SH-SY5Y (cell line): ENCODE results near the gene SARDH.

ENCODE experiments used
- GATA2 ChIP-seq: IDR thresholded peaks from 2 replicates; pipeline ENCODE4 v1.6.1; 2011; ENCODE audit warnings: mild to moderate bottlenecking, low read depth, low read length
- GATA3 ChIP-seq: IDR thresholded peaks from 2 replicates; pipeline ENCODE4 v1.6.1; 2011; ENCODE audit warnings: low read depth, mild to moderate bottlenecking, low read length, moderate library complexity

SARDH gene

DNA sequence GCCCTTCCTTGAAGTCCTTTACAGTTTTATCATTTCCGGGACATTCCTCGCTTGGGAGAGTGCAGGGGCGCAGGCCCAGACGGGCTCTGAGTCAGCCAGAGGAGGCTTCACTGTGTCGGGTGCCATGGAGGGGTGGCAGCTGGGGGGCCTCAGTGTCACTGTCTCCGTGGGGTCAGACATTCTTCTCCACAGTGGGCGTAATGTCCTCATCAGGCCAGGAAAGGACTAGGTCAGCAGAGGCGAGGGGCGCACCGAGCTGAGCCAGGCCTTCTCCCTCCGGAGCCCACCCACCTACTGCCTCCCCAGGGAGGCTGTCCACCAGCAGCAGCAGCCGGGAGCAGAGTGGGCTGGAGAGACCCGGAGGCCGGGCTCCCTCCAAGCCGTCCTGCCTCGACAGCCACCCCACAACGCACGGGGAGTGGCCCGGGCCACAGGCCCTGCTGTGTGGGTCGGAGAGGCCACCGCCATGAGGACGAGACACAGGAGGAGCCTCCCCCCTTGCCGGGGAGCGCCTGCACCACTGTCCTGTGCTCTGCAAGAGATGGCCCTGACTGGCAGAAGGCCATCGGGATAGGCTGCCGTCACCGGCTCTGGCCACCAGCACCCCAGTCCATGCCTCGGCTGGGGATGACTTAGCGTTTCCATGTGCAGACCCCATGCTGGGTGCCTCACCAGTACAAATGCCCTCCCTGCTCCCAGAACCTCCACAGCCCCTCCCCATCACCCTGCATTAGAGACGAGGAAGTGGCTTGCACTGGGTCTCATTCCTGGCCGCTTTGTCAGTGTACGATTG is 26.5 kb downstream of the SARDH start:
- TF ChIP-seq GATA2 (no peak), GATA3 (no peak)

DNA sequence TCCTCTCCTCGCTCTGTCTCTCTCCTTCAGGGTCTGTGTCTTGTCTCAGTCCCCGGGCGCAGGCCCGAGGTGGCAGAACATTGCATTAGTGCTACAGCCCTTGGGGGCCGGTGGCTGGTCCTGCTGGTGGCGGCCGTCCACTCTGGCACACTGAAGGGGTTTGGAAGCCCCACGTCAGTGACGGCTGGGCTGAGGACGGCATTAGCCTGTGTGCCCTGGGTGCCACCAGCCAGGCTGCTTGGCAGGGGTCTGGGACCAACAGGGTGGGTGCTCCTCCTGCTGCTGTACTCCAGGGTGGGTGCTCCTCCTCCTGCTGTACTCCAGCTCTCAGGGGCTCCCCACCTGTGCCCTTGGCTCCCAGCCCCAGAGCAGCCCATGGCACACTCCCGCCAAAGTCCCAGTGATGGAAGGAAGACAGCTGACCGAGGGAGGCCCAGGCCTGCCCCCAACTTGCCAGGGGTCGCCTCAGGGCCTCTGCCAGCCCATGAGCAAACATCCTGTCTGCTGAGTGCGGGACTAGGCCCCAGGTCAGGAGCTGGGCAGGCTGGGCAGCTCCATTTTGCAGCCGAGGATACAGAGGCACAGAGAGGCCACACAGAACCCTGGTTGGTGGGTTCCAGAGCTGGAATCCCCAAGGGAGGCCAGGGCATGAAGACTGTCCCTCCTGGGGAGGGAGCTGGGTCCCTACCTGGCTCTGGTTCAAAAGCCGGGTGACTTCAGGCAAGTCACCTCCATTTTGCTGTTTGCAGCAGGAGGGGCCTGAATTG is 27.3 kb downstream of the SARDH start:
- no peak for TF ChIP-seq GATA3
- no peak for TF ChIP-seq GATA2

DNA sequence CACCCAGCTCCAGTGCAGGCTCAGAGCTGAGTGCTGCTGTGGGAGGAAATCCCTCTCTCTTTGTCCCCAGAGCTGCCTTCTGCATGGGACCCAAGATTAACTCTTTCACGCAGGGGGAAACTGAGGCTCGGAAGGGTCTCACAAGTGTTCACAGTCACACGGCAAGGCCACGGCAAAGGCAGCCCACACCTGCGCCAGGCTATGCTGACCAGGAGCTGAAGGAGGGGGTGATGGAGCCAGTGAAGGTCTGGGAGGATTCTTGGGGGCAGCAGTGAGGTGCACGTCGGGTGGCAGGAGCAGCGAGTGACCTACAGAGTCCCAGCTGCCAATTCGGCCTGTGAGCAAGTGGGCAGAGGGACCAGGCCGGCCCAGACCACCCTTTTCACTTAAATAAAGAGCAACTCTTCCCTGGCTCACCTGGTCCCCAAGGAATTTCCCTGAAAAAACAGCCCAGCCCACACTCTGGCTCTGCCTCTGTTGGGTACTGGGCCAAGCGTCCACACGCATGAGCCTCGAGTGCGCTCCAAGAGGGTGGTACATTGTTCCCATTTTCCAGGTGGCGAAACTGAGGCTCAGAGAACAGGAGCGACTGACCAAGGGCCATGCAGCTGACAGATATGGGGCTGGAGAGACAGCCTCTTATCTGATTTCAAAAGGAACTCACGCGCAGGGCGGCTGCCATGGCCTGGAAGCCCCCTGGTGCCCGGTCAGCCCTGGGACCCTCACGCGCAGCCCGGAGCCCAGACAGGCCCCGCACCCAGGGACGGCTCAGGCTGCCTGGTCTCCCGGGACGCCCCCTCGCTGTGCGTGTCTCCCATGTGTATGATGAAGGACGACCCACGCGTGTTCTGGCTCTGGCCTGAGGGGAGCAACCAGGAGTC is 28.2 kb downstream of the SARDH start:
- no peak for TF ChIP-seq GATA2
- TF ChIP-seq GATA3, result no peak

DNA sequence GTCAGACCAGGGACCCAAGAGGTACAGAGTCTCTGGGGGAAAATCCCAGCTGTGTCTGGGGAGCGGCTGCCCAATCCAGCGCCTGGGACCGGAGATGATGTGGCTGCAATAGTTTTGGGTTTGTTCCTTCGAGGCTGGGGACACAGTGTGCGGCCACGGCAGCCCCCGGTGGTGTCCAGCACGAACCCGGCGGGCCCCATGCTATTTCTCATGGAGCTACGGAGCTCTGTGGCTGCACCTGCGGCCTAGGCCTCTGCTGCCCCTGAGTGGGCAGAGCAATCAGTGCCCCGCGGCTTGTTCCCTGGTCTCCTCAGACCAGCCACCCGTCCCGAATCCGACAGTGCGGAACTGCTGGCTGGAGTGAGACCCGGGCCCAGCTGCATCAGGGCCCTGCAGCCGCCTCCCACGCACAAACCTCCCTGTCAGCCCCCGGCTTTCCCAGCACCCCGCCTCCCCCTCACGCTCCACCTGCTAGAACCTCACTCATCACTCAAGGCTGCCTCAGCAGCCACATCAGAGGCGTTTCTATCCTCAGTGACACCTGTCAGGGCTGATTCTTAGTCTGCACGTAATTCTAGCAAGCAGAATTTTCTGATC is 29.0 kb downstream of the SARDH start:
- TF ChIP-seq GATA3 (no peak), GATA2 (no peak)

DNA sequence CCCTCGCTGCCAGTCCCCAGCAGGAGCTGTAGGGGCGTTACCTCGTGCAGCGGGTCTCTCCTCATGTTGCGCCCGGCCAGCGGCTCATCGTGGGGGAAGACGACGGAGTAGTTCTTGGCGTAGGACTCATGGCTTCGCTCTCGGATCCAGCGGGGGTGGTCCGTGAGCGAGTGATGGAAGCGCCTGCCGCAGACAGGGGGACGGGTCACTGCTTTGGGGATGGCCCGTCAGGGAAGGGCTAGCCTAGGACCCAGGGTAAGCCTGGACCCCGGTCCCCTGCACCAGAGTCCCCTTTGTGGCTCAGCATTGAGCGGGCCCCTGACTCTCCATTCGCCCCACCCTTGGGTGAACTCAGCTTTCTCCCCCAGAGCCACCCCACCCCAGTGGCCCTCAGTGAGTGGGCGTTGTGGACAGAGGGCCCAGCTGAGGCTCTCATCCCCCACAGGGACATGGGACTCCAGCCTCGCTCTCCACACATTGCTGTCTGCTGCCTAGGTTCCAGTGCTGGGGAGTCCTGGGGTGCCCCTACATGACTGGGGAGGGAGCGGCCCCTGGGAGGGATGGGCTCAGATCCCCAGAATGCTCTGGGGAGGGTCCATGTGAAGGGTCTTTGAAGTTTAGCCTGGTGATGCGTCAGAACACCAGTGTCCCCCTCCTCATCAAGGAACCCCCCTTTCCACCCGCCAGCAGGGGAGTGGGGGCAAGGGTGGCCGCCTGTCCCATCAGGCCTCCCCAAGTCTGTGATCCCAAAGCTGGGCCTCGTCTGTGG is 29.7 kb downstream of the SARDH start:
- no peak for TF ChIP-seq GATA3
- TF ChIP-seq GATA2, result no peak

DNA sequence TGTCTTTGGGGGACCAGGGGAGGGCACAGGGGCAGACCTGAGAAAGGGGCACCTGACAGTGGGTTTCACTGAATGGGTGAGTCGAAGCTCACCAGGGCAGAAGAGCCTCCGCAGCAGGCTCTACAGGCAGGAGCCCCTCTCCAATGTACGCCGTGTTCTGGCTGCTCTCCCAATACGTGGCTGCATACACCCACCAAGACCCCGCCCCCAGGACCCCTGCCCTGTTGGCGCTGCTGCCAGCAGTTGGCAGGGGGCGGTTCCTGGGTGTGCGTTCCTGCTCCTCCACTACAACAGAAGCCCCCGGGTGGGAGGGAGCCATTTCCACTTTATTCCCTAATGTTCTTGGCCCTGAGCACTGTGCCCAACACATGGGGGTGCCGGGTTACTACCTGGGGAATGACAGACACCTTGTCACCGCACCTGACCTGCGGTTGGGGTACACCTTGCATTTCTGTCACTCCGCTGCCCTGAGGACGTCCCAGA is 30.3 kb downstream of the SARDH start:
- TF ChIP-seq GATA2, result no peak
- no peak for TF ChIP-seq GATA3

DNA sequence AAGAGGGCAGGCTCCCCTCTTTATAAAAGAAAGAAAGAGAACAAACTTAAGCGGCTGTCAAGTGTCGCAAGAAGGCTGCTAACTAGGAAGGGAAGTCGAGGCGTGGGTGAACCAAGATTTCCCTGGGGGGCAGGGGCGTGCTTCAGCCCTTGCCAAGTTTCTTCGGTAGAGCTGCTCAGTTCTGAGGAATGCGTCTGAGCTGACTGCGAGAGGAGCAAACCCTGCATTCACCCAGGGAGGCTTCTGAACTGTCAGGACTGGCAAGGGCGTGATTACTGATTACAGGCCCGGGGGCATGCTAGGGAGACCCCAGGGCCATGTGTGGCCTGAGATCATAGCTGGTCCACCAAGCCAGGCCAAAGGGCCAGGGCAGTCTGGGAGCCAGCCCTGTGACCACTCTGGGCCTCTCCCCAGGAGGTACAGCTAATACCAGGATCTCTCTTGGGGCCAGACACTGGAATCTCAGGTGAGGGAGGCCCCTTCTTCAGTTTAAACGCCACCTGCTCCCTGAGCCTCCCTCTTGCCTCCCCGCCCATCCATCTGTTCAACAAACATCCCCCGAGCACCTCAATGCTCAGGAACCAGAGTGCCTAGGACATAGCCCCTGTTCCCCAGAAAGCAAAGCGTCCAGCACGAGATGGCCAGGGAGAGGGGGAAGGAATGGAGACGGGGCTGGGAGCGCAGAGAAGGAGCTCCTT is 30.9 kb downstream of the SARDH start:
- no peak for TF ChIP-seq GATA3
- no peak for TF ChIP-seq GATA2

DNA sequence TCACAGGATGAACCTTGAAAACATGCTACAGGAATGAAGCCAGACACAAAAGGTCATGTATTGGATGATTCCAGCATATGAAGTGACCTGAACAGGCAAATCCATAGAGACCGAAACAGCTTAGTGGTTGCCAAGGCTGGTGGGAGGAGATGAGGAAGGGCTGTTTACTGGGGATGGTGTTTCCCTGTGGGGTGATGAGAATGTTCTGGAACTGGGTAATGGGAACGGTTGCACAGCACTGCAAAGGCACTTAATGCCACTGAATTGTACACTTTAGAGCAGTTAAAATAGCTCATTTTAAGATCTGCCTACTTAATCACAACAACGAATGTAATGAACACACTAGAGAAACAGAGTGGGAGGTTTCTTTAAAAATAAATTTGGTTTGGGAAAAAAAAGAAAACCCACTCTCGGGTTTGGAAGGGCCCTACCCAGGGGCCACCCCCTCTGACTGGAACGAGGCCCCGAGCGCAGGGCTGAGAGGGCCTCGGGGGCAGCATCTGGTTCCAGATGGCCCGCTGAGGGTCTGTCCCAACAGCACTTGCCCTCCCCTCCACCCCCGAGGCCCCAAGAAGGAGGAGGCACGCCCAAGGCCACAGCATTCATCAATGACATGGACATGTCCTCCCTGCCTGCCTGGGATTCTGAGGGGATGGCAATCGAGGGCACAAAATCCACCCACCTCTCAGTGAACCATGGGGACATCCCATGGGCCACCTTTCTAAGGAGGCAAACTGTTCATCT is 31.7 kb downstream of the SARDH start:
- TF ChIP-seq GATA2, result no peak
- no peak for TF ChIP-seq GATA3

DNA sequence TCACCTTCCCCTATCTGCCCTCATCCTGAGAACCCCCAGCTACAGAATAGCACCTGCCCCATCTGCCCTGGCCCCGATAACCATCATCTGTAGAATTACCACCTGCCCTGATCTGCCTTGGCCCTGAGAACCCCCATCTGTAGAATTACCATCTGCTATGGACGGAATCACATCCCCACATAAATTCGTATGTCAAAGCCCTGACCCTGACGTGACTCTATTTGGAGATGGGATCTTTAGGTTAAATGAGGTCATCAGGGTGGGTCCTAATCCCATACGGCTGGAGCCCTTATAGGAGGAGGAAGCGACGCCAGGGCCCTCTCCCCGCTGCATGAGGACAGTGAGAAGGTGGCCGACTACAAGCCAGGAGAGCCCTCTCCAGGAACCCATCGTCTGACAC is 32.6 kb downstream of the SARDH start:
- TF ChIP-seq GATA2 (no peak), GATA3 (no peak)

DNA sequence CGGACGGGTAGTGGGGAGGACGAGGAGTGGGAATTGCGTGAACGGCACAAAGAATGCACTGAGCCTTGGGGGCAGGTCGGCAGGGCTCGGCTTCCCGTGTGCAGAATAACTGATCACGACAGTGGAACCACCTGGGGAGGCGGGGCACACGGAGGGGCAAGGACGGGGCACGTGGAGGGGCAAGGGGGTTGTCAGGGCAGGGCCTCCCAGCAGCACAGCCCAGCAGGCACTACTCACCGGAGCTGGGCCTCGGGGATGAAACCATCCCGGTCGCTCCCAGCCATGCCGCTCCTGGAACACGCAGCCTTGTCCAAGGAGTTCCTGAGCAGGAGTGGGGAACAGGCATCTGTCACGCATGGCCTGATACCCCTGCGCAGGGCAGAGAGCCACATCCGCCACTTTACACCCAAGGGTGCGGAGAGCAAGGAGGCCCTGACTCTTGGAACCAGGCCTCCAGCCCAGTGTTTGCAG is 33.4 kb downstream of the SARDH start:
- no peak for TF ChIP-seq GATA3
- no peak for TF ChIP-seq GATA2

DNA sequence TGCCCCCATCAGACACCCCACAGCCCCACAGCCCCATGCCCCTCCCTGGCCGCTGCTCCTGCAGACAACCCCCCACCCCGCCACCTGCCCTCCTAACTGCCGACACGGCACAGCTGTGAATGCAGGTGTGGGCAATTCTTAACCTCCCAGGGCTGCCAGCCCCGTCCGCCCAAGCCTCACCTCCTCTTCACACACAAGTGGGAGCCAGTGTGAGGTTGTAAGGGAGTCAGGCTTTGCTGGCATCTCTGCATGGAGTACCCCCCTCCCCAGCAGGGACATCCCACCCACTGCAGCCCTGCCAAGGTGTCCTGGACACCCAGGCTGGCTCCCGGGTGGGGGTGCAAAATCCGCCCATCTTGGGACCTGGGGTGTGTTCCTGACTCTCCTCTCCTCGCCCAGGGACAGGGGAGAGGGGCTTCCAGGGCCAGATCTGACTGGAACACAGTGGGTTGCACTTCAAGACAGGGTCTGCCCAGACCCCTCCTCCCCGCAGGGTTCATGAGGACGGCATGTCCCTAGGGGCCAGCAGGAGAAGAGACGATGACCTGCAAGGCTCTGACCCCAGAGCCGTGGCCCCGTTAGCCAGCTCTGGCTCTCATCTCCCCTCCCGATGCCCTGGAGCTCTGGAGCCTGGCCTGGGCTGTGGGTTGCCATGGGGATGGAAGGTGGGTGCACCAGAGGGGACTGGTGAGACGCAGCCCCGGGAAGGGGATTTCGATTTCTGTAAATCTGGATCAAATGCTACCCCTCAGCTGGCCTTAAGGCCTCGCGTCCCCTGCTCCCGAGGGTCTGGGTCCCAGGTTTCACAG is 34.4 kb downstream of the SARDH start:
- TF ChIP-seq GATA2 (no peak), GATA3 (no peak)
